HepG2 (cell line): ENCODE results near the gene PPP4C. TPM values are rescaled to one million over a fixed set of nuclear protein-coding genes. Genes with fewer than 3 reads are reported as not detected.

ENCODE experiments used
- DZIP1 ChIP-seq: sonication (generic); formaldehyde crosslinking; IDR thresholded peaks from 2 replicates; pipeline ENCODE4 v1.5.0; 2020; ENCODE audit warnings: mild to moderate bottlenecking, missing genetic modification reagents
- FOXK2 ChIP-seq: fragments of 450-650 bp; IDR thresholded peaks from 2 replicates; pipeline ENCODE4 v1.6.1; 2016
- PRPF4 ChIP-seq: fragments of 200-400 bp; formaldehyde crosslinking; IDR thresholded peaks from 2 replicates; pipeline ENCODE4 v1.6.1; 2016; ENCODE audit warnings: low read length, low read depth; ENCODE audit not compliant: poor library complexity, severe bottlenecking
- THAP7 ChIP-seq: sonication (generic); formaldehyde crosslinking; IDR thresholded peaks from 2 replicates; pipeline ENCODE4 v1.8.1; 2023; ENCODE audit warnings: mild to moderate bottlenecking, missing genetic modification reagents
- THAP8 ChIP-seq: sonication (generic); formaldehyde crosslinking; IDR thresholded peaks from 2 replicates; pipeline ENCODE4 v1.5.1; 2020; ENCODE audit warnings: missing genetic modification reagents, mild to moderate bottlenecking, borderline replicate concordance
- ZBTB26 ChIP-seq: IDR thresholded peaks from 2 replicates; pipeline ENCODE4 v1.6.1; 2016; ENCODE audit warnings: missing compliant biosample characterization, missing genetic modification reagents, borderline replicate concordance
- ZFY ChIP-seq: sonication (generic); formaldehyde crosslinking; IDR thresholded peaks from 2 replicates; pipeline ENCODE4 v1.4.0; 2020; ENCODE audit warnings: missing genetic modification reagents
- ZNF224 ChIP-seq: sonication (generic); formaldehyde crosslinking; IDR thresholded peaks from 2 replicates; pipeline ENCODE4 v1.5.0; 2020; ENCODE audit warnings: mild to moderate bottlenecking, missing genetic modification reagents
- ZNF318 ChIP-seq: sonication (generic); formaldehyde crosslinking; IDR thresholded peaks from 2 replicates; pipeline ENCODE4 v1.4.0; 2020; ENCODE audit warnings: mild to moderate bottlenecking, missing genetic modification reagents
- ZNF619 ChIP-seq: sonication (generic); formaldehyde crosslinking; IDR thresholded peaks from 2 replicates; pipeline ENCODE4 v1.4.0; 2020; ENCODE audit warnings: mild to moderate bottlenecking, missing genetic modification reagents
- ZNF75D ChIP-seq: sonication (generic); formaldehyde crosslinking; IDR thresholded peaks from 2 replicates; pipeline ENCODE4 v1.8.1; 2023; ENCODE audit warnings: missing genetic modification reagents, mild to moderate bottlenecking, borderline replicate concordance
- ZNF816 ChIP-seq: sonication (generic); formaldehyde crosslinking; IDR thresholded peaks from 2 replicates; pipeline ENCODE4 v1.8.0; 2022; ENCODE audit warnings: missing genetic modification reagents, mild to moderate bottlenecking, borderline replicate concordance
- polyA plus RNA-seq, 8 experiments: library from polyadenylated mRNA; depleted of rRNA in 3 of 8; stranded (reverse) in 7 of 8; unstranded in 1 of 8; fragments of >200 nt; fragmentation: Illumina TruSeq in 4 of 8; extraction: Trizol in 4 of 8; gene quantifications; 2 replicates each; pipeline versions ENCODE4 v1.2.1 to v1.2.3, GENCODE V29; 2011 to 2016; ENCODE audit warnings: low read depth in 4 of 8, missing spikeins in 1 of 8, mixed read lengths in 1 of 8; ENCODE audit not compliant: insufficient read depth in 1 of 8
- total RNA-seq, 5 experiments: library from RNA; depleted of rRNA; stranded (reverse); fragments of >200 nt; fragmentation: Illumina TruSeq; extraction: Trizol; gene quantifications; 2 replicates each; pipeline ENCODE4 v1.2.3, GENCODE V29; 2016; ENCODE audit warnings: low read depth in 1 of 5

Gene PPP4C
- total and polyA plus RNA-seq, 2 of the 13 experiments (the other 11 are each of a cell fraction or from before 2014, with no cell fraction given): 176 to 220 TPM

GRCh38 chr16:30069611-30070462, 6.0 kb upstream of the PPP4C start (continued):
- TF ChIP-seq ZFY (0 out of 2 replicates have a peak, but pooled peaks have one; percentile 28), THAP8 (CRISPR knock-in tag) (no peak), THAP7 (CRISPR knock-in tag) (no peak), ZNF816 (CRISPR knock-in tag) (no peak), ZNF75D (CRISPR knock-in tag) (no peak), ZNF318 (CRISPR knock-in tag) (no peak), ZNF619 (no peak), ZNF224 (CRISPR knock-in tag) (no peak), PRPF4 (no peak), DZIP1 (CRISPR knock-in tag) (peak; percentile 50; the same call in 1 of the 2 replicates), FOXK2 (no peak), ZBTB26 (CRISPR knock-in tag) (no peak)
